HepG2 (cell line): Measurements from ENCODE around the gene ZC3H4. TPM values are rescaled to one million over a fixed set of nuclear protein-coding genes. Genes with fewer than 3 reads are reported as not detected.

ENCODE experiments used
- ATAC-seq: fragments of 200-7000 bp; cut with Tn5 transposase; 3 replicates; pipeline ENCODE4 v1.9.1; 2020; ENCODE audit warnings: mild to moderate bottlenecking, moderate library complexity
- BruUV-seq: library from RNA; stranded (reverse); fragments of 400-500 nt; replicated peaks from 2 replicates; lab custom pipeline; 2021; lab: Mats Ljungman, UMichigan
- CTCF ChIA-PET: fragments of 300-600 bp; formaldehyde crosslinking; extraction: SDS; loops from one replicate; lab custom pipeline; 2021; ENCODE audit warnings: low total read pairs, inconsistent platforms, low intra/inter-chr PET ratio; lab: Yijun Ruan, JAX
- POLR2A ChIA-PET: fragments of 350-600 bp; sonication (Branson Sonifier 250); formaldehyde crosslinking; loops from one replicate; lab custom pipeline; 2020; ENCODE audit warnings: antibody characterized with exemption, inconsistent platforms; lab: Yijun Ruan, JAX
- DNase-seq: peaks from one replicate; pipeline ENCODE4 v3.0.0-alpha.2; 2015; ENCODE audit warnings: low spot score
- FAIRE-seq: peaks from 3 replicates; lab custom pipeline; 2011; peaks lifted over from hg19 to GRCh38; lab: Jason Lieb, UNC
- H2AFZ ChIP-seq: one replicate; pipeline ENCODE4 v1.6.1; 2011; ENCODE audit warnings: low read length, inconsistent platforms
- H3K27ac ChIP-seq: fragments of 300-600 bp; 3 replicates; pipeline ENCODE4 v1.8.0; 2011; ENCODE audit warnings: mixed run types, mild to moderate bottlenecking, mixed read lengths, low read length, inconsistent platforms; ENCODE audit not compliant: insufficient read depth; ENCODE audit errors: extremely low read length
- H3K27me3 ChIP-seq, 2 experiments: fragments of 200-600 bp in 1 of 2; 2 replicates in 1 of 2; 3 replicates in 1 of 2; pipeline versions ENCODE4 v1.6.0 to v1.8.0; 2011; ENCODE audit warnings: low read length in 2 of 2, mild to moderate bottlenecking in 2 of 2, moderate library complexity in 2 of 2, inconsistent platforms in 1 of 2; ENCODE audit not compliant: insufficient read depth in 2 of 2, control insufficient read depth in 1 of 2
- H3K36me3 ChIP-seq, 2 experiments: fragments of 200-600 bp in 1 of 2; replicated peaks in 1 of 2; 2 replicates in 1 of 2; 3 replicates in 1 of 2; pipeline versions ENCODE4 v1.5.1 to v1.8.0; 2011; ENCODE audit warnings: low read length in 2 of 2, inconsistent platforms in 1 of 2; ENCODE audit not compliant: insufficient read depth in 2 of 2, control insufficient read depth in 1 of 2
- H3K4me1 ChIP-seq: 2 replicates; pipeline ENCODE4 v1.5.1; 2012; ENCODE audit warnings: low read length, inconsistent platforms; ENCODE audit not compliant: insufficient read depth
- H3K4me2 ChIP-seq: 2 replicates; pipeline ENCODE4 v1.6.0; 2011; ENCODE audit warnings: low read depth, low read length, inconsistent platforms
- H3K4me3 ChIP-seq, 3 experiments: fragments of 200-600 bp in 1 of 3; sonication (generic), shearing (Covaris generic) in 1 of 3; replicated peaks in 1 of 3; 2 replicates each; pipeline ENCODE4 v1.5.1; 2011 to 2016; ENCODE audit warnings: low read length in 3 of 3, inconsistent platforms in 2 of 3, low read depth in 2 of 3, mild to moderate bottlenecking in 2 of 3, control low read depth in 1 of 3, mixed read lengths in 1 of 3; ENCODE audit not compliant: insufficient read depth in 1 of 3
- H3K79me2 ChIP-seq: one replicate; pipeline ENCODE4 v1.6.1; 2011; ENCODE audit warnings: low read length, inconsistent platforms; ENCODE audit not compliant: insufficient read depth
- H3K9ac ChIP-seq: 2 replicates; pipeline ENCODE4 v1.6.0; 2011; ENCODE audit warnings: mild to moderate bottlenecking, low read depth, low read length, inconsistent platforms; ENCODE audit not compliant: insufficient read depth
- H3K9me3 ChIP-seq: 2 replicates; pipeline ENCODE4 v1.5.1; 2012; ENCODE audit warnings: mild to moderate bottlenecking, low read length
- H4K20me1 ChIP-seq: 2 replicates; pipeline ENCODE4 v1.6.0; 2011; ENCODE audit warnings: inconsistent platforms, mild to moderate bottlenecking, low read length, moderate library complexity; ENCODE audit not compliant: insufficient read depth
- DPF2 ChIP-seq: sonication (generic); formaldehyde crosslinking; IDR thresholded peaks from 2 replicates; pipeline ENCODE4 v1.4.0; 2020; ENCODE audit warnings: mild to moderate bottlenecking, low read depth, missing genetic modification reagents, borderline replicate concordance
- KDM1A ChIP-seq: IDR thresholded peaks from 2 replicates; pipeline ENCODE4 v1.6.1; 2016; ENCODE audit warnings: missing compliant biosample characterization
- KDM2A ChIP-seq: sonication (generic); formaldehyde crosslinking; IDR thresholded peaks from 2 replicates; pipeline ENCODE4 v1.4.0; 2020; ENCODE audit warnings: low read depth, missing genetic modification reagents, borderline replicate concordance
- KLF11 ChIP-seq: IDR thresholded peaks from 2 replicates; pipeline ENCODE4 v1.6.1; 2016; ENCODE audit warnings: missing compliant biosample characterization
- KLF16 ChIP-seq, 2 experiments: sonication (generic) in 1 of 2; formaldehyde crosslinking in 1 of 2; IDR thresholded peaks; 2 replicates each; pipeline versions ENCODE4 v1.6.1 to v1.8.0; 2016 to 2023; ENCODE audit warnings: missing genetic modification reagents in 2 of 2, missing compliant biosample characterization in 1 of 2
- NBN ChIP-seq: fragments of 450-650 bp; conservative IDR thresholded peaks from 2 replicates; pipeline ENCODE4 v1.6.1; 2017
- POGZ ChIP-seq: sonication (generic); formaldehyde crosslinking; IDR thresholded peaks from 2 replicates; pipeline ENCODE4 v1.4.0; 2020; ENCODE audit warnings: mild to moderate bottlenecking, missing genetic modification reagents
- SYNCRIP ChIP-seq: fragments of 200-400 bp; formaldehyde crosslinking; IDR thresholded peaks from 2 replicates; pipeline ENCODE4 v1.6.1; 2018; ENCODE audit warnings: mild to moderate bottlenecking, low read depth, low read length; ENCODE audit not compliant: insufficient read depth
- U2AF2 ChIP-seq: fragments of 200-400 bp; formaldehyde crosslinking; IDR thresholded peaks from 2 replicates; pipeline ENCODE4 v1.6.1; 2017; ENCODE audit warnings: low read depth, mild to moderate bottlenecking, low read length
- ZNF101 ChIP-seq: sonication (generic); formaldehyde crosslinking; IDR thresholded peaks from 2 replicates; pipeline ENCODE4 v1.4.0; 2020; ENCODE audit warnings: mild to moderate bottlenecking, low read depth, missing genetic modification reagents, borderline replicate concordance
- ZNF232 ChIP-seq: sonication (generic); formaldehyde crosslinking; IDR thresholded peaks from 2 replicates; pipeline ENCODE4 v1.4.0; 2020; ENCODE audit warnings: missing genetic modification reagents, borderline replicate concordance
- ZNF75D ChIP-seq: sonication (generic); formaldehyde crosslinking; IDR thresholded peaks from 2 replicates; pipeline ENCODE4 v1.8.1; 2023; ENCODE audit warnings: missing genetic modification reagents, mild to moderate bottlenecking, borderline replicate concordance
- WGBS: methylation state at CpG from one replicate; pipeline ENCODE4 v1.1.6; 2017; ENCODE audit warnings: low lambda C conversion rate; 5-methylcytosine and 5-hydroxymethylcytosine counted together
- in situ Hi-C: cut with HindIII; loops from 2 replicates; pipeline ENCODE4 v1.10.0; 2017; ENCODE audit warnings: low pct_unique_long_range_greater_than_20kb; ENCODE audit not compliant: extremely low pct_ligation_motif_present
- intact Hi-C: fragments of 100-400 bp; cut with micrococcal nuclease; formaldehyde crosslinking; loops from one replicate; pipeline ENCODE4 v1.10.0; 2022; ENCODE audit not compliant: unreplicated experiment
- polyA plus RNA-seq, 8 experiments: library from polyadenylated mRNA; depleted of rRNA in 3 of 8; stranded (reverse) in 7 of 8; unstranded in 1 of 8; fragments of >200 nt; fragmentation: Illumina TruSeq in 4 of 8; extraction: Trizol in 4 of 8; gene quantifications; 2 replicates each; pipeline versions ENCODE4 v1.2.1 to v1.2.3, GENCODE V29; 2011 to 2016; ENCODE audit warnings: low read depth in 4 of 8, missing spikeins in 1 of 8, mixed read lengths in 1 of 8; ENCODE audit not compliant: insufficient read depth in 1 of 8
- total RNA-seq, 5 experiments: library from RNA; depleted of rRNA; stranded (reverse); fragments of >200 nt; fragmentation: Illumina TruSeq; extraction: Trizol; gene quantifications; 2 replicates each; pipeline ENCODE4 v1.2.3, GENCODE V29; 2016; ENCODE audit warnings: low read depth in 1 of 5
- TF ChIP-seq, protein P1 (sequence below): sonication (generic); formaldehyde crosslinking; IDR thresholded peaks from 2 replicates; pipeline ENCODE4 v1.9.0; 2021; ENCODE audit warnings: missing genetic modification reagents, mild to moderate bottlenecking, borderline replicate concordance
- TF ChIP-seq, protein P2 (sequence below): sonication (generic); formaldehyde crosslinking; IDR thresholded peaks from 2 replicates; pipeline ENCODE4 v1.5.1; 2020; ENCODE audit warnings: mild to moderate bottlenecking, missing genetic modification reagents, borderline replicate concordance
- TF ChIP-seq, protein P3 (sequence below): sonication (generic); formaldehyde crosslinking; IDR thresholded peaks from 2 replicates; pipeline ENCODE4 v1.4.0; 2020; ENCODE audit warnings: missing genetic modification reagents

Gene ZC3H4
- total and polyA plus RNA-seq, 2 of the 13 experiments (the other 11 are each of a cell fraction or from before 2014, with no cell fraction given), result 1.8 to 10.7 TPM

DNA sequence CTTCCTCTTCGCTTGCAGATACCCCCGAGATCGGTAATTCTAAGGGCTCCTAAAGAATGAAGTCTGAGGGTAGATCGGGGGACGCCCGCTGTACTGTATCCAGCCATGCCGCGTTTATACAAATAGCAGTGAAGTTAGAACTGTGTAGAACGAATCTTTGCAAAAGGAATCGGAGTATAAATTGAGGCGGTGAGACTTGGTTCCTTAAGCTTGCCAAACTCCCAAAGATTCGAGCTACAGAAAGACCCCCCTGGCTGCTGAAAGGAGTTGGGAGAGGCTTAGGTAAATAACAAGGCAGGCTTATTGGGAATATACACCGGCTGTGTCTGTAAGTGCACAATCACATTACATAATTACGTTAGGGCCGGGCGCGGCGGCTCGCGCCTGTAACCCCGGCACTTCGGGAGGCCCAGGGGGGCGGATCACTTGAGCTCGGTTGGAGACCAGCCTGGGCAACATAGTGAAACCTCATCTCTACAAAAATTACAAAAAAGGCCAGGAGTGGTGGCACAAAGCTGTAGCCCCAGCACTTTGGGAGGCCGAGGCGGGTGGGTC, 77.4 kb downstream of the ZC3H4 start:
- BruUV-seq, result no TSS peak
- intact Hi-C loops, result loop anchor here (1.0 kb wide), 1 partner anchor 89 kb away; no protein-coding TSS in a partner anchor
- Histone ChIP-seq H3K27me3 (no peaks in the 10 kb centered on the region), H3K79me2 (no peaks in the 10 kb centered on the region), H3K36me3 (no peaks in the 10 kb centered on the region), H3K9ac (peak overlapping the region; percentile 42; the same call in 1 of the 2 replicates), H3K4me1 (peaks cover 29% of the 10 kb centered on the region), H3K27ac (no peak overlapping the region), H4K20me1 (no peaks in the 10 kb centered on the region), H3K9me3 (no peaks in the 10 kb centered on the region), H3K4me2 (peak overlapping the region; percentile 89), H2AFZ (peak overlapping the region; percentile 37), H3K4me3 (peak overlapping the region; percentile 14 to 65 (median 60); a peak in 5 of 6 replicates)
- 31% methylated on average over 25 of the region's 26 CpGs for WGBS
- FAIRE-seq (no peak), ATAC-seq (peak; percentile 64), DNase-seq (no peak)
- in situ Hi-C loops, result no loop called here
- ChIA-PET CTCF (interaction anchor here (1.0 to 1.5 kb wide), 2 partner anchors 23 to 89 kb away, joined by 3 to 6 read pairs; no protein-coding TSS in a partner anchor), POLR2A (interaction anchor here (0.6 to 2.3 kb wide), 3 partner anchors 11 to 77 kb away, joined by 3 to 13 read pairs (median 3); partner anchors contain the start of gene ZC3H4)
- no peak for TF ChIP-seq DPF2 (CRISPR knock-in tag)
- TF ChIP-seq ZNF101 (CRISPR knock-in tag), result no peak
- no peak for TF ChIP-seq SYNCRIP
- no peak for TF ChIP-seq KDM1A
- no peak for TF ChIP-seq ZNF75D (CRISPR knock-in tag)
- no peak for TF ChIP-seq U2AF2
- no peak for TF ChIP-seq KDM2A
- 0 out of 2 replicates have a peak, but pooled peaks have one; percentile 2 for TF ChIP-seq KLF11 (CRISPR knock-in tag)
- TF ChIP-seq NBN, result no peak
- no peak; a peak in 1 of 4 replicates for TF ChIP-seq KLF16 (CRISPR knock-in tag; IDR thresholded peaks at IDR 0.05)
- TF ChIP-seq, protein P1, sequence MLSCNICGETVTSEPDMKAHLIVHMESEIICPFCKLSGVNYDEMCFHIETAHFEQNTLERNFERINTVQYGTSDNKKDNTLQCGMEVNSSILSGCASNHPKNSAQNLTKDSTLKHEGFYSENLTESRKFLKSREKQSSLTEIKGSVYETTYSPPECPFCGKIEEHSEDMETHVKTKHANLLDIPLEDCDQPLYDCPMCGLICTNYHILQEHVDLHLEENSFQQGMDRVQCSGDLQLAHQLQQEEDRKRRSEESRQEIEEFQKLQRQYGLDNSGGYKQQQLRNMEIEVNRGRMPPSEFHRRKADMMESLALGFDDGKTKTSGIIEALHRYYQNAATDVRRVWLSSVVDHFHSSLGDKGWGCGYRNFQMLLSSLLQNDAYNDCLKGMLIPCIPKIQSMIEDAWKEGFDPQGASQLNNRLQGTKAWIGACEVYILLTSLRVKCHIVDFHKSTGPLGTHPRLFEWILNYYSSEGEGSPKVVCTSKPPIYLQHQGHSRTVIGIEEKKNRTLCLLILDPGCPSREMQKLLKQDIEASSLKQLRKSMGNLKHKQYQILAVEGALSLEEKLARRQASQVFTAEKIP (CRISPR knock-in tag), result no peak
- TF ChIP-seq POGZ (CRISPR knock-in tag), result peak; percentile 1; the same call in 1 of the 2 replicates
- TF ChIP-seq ZNF232, result no peak
- TF ChIP-seq, protein P2, sequence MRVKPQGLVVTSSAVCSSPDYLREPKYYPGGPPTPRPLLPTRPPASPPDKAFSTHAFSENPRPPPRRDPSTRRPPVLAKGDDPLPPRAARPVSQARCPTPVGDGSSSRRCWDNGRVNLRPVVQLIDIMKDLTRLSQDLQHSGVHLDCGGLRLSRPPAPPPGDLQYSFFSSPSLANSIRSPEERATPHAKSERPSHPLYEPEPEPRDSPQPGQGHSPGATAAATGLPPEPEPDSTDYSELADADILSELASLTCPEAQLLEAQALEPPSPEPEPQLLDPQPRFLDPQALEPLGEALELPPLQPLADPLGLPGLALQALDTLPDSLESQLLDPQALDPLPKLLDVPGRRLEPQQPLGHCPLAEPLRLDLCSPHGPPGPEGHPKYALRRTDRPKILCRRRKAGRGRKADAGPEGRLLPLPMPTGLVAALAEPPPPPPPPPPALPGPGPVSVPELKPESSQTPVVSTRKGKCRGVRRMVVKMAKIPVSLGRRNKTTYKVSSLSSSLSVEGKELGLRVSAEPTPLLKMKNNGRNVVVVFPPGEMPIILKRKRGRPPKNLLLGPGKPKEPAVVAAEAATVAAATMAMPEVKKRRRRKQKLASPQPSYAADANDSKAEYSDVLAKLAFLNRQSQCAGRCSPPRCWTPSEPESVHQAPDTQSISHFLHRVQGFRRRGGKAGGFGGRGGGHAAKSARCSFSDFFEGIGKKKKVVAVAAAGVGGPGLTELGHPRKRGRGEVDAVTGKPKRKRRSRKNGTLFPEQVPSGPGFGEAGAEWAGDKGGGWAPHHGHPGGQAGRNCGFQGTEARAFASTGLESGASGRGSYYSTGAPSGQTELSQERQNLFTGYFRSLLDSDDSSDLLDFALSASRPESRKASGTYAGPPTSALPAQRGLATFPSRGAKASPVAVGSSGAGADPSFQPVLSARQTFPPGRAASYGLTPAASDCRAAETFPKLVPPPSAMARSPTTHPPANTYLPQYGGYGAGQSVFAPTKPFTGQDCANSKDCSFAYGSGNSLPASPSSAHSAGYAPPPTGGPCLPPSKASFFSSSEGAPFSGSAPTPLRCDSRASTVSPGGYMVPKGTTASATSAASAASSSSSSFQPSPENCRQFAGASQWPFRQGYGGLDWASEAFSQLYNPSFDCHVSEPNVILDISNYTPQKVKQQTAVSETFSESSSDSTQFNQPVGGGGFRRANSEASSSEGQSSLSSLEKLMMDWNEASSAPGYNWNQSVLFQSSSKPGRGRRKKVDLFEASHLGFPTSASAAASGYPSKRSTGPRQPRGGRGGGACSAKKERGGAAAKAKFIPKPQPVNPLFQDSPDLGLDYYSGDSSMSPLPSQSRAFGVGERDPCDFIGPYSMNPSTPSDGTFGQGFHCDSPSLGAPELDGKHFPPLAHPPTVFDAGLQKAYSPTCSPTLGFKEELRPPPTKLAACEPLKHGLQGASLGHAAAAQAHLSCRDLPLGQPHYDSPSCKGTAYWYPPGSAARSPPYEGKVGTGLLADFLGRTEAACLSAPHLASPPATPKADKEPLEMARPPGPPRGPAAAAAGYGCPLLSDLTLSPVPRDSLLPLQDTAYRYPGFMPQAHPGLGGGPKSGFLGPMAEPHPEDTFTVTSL (CRISPR knock-in tag), result no peak
- TF ChIP-seq, protein P3, sequence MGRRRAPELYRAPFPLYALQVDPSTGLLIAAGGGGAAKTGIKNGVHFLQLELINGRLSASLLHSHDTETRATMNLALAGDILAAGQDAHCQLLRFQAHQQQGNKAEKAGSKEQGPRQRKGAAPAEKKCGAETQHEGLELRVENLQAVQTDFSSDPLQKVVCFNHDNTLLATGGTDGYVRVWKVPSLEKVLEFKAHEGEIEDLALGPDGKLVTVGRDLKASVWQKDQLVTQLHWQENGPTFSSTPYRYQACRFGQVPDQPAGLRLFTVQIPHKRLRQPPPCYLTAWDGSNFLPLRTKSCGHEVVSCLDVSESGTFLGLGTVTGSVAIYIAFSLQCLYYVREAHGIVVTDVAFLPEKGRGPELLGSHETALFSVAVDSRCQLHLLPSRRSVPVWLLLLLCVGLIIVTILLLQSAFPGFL, result no peak
